HL-60 (cell line): ENCODE measurements around the gene CYTH1.

Source experiments
- DNase-seq, 2 experiments: peaks; one replicate each; pipeline ENCODE4 v3.0.0-alpha.2; 2010 to 2020; ENCODE audit warnings: low read depth in 1 of 2, low spot score in 1 of 2
- H3K27ac ChIP-seq: fragments of 250-450 bp; sonication (Bioruptor Pico); replicated peaks from 2 replicates; pipeline ENCODE4 v1.5.1; 2020; ENCODE audit warnings: mild to moderate bottlenecking, moderate library complexity
- H3K27me3 ChIP-seq: fragments of 250-450 bp; sonication (Bioruptor Pico); 2 replicates; pipeline ENCODE4 v1.5.1; 2021; ENCODE audit warnings: mild to moderate bottlenecking, moderate library complexity; ENCODE audit not compliant: insufficient read depth, poor library complexity, severe bottlenecking
- H3K4me3 ChIP-seq: replicated peaks from 2 replicates; pipeline ENCODE4 v1.5.1; 2011; ENCODE audit warnings: mild to moderate bottlenecking, control low read depth, low read length; ENCODE audit not compliant: insufficient read depth
- CTCF ChIP-seq: IDR thresholded peaks from one replicate; pipeline ENCODE4 v1.5.1; 2011; ENCODE audit warnings: low read length, control low read depth, inconsistent platforms; ENCODE audit not compliant: insufficient read depth
- GABPA ChIP-seq: IDR thresholded peaks from 2 replicates; pipeline ENCODE4 v1.6.1; 2012; ENCODE audit warnings: low read depth
- POLR2AphosphoS5 ChIP-seq: IDR thresholded peaks from 2 replicates; pipeline ENCODE4 v1.6.1; 2012; ENCODE audit warnings: low read depth
- REST ChIP-seq: IDR thresholded peaks from 2 replicates; pipeline ENCODE4 v1.6.1; 2012; ENCODE audit warnings: low read depth; ENCODE audit not compliant: insufficient replicate concordance
- SPI1 ChIP-seq: IDR thresholded peaks from 2 replicates; pipeline ENCODE4 v1.6.1; 2012; ENCODE audit warnings: low read depth, mild to moderate bottlenecking, borderline replicate concordance

Gene CYTH1

GRCh38 chr17:78628547-78629435 lies 153.3 kb downstream of the CYTH1 start:
- no peak for DNase-seq
- Histone ChIP-seq H3K27ac (no peak overlapping the region), H3K27me3 (no peaks in the 10 kb centered on the region), H3K4me3 (no peak overlapping the region)
- TF ChIP-seq POLR2AphosphoS5: no peak
- no peak for TF ChIP-seq GABPA
- no peak for TF ChIP-seq CTCF

DNA sequence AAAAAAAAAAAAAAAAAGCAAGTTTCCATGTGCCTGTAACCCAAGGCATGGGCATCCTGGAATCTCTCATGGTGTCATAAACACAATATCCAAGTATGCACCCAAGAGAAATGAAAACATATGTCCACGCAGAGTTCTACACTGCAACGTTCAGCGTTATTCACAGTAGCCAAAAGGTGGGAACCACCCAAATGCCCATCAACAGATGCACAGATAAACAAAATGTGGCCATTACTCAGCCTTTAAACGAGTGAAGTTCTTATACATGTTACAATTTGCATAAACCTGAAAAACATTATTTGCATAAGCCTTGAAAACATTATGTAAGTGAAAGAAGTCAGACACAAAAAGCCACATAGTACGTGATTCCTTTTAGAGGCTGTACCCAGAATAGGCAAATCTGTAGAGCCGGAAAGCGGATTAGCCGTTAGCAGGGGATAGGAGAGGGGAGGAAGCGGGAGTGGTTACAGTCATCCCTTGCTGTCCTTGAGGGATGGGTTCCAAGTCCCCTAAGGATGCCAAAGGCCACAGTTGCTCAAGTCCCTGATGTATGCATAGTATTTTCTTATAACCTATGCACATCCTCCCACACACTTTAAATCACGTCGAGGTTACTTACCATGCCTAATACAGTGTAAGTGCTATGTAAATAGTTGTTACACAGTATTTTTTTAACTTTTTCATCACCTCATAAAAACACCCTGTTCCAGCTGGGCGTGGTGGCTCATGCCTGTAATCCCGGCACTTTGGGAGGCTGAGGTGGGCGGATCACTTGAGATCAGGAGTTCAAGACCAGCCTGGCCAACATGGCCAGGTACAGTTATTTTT lies 157.5 kb downstream of the CYTH1 start:
- Histone ChIP-seq H3K27me3 (no peaks in the 10 kb centered on the region), H3K4me3 (no peak overlapping the region), H3K27ac (no peak overlapping the region)
- DNase-seq: no peak
- TF ChIP-seq GABPA (no peak), POLR2AphosphoS5 (no peak), SPI1 (no peak), REST (no peak), CTCF (no peak)
